Esophagus muscularis mucosa (tissue), 4 donors: Measurements from ENCODE around the gene FNBP1. TPM values are rescaled to one million over a fixed set of nuclear protein-coding genes. Genes with fewer than 3 reads are reported as not detected.

Experiments used
- DNase-seq: peaks from one replicate; pipeline ENCODE4 v3.0.0-alpha.2; 2017; ENCODE audit errors: extremely low spot score
- H3K27ac ChIP-seq, 4 donors: fragments of 200-600 bp; sonication (generic); replicated peaks in 1 of 4; 1 replicate in 3 of 4; 2 replicates in 1 of 4; pipeline ENCODE4 v1.5.1; 2016 to 2019; ENCODE audit warnings: mild to moderate bottlenecking in 1 of 4
- H3K27me3 ChIP-seq, 4 donors: fragments of 200-600 bp; sonication (generic); one replicate each; pipeline versions ENCODE4 v1.5.1 to v1.6.0; 2016 to 2019
- H3K36me3 ChIP-seq, 4 donors: fragments of 200-600 bp; sonication (generic); one replicate each; pipeline ENCODE4 v1.5.1; 2016 to 2019
- H3K4me1 ChIP-seq, 4 donors: fragments of 200-600 bp; sonication (generic); one replicate each; pipeline ENCODE4 v1.5.1; 2016 to 2019
- H3K4me3 ChIP-seq, 4 donors: fragments of 200-600 bp; sonication (generic); 1 replicate in 2 of 4; 2 replicates in 2 of 4; pipeline ENCODE4 v1.5.1; 2016 to 2019; ENCODE audit warnings: mild to moderate bottlenecking in 4 of 4, moderate library complexity in 1 of 4
- H3K9me3 ChIP-seq, 4 donors: fragments of 200-600 bp; sonication (generic); 1 replicate in 3 of 4; 2 replicates in 1 of 4; pipeline ENCODE4 v1.5.1; 2016 to 2019
- CTCF ChIP-seq, 3 experiments: fragments of 200-600 bp in 2 of 3; fragments of 450-650 bp in 1 of 3; sonication (generic) in 2 of 3; IDR thresholded peaks; one replicate each; pipeline ENCODE4 v1.5.1; 2017 to 2019; ENCODE audit warnings: antibody characterized with exemption in 3 of 3, mild to moderate bottlenecking in 2 of 3, moderate library complexity in 1 of 3
- EP300 ChIP-seq: sonication (generic); formaldehyde crosslinking; IDR thresholded peaks from one replicate; pipeline ENCODE4 v1.6.1; 2017; ENCODE audit warnings: antibody characterized with exemption
- POLR2A ChIP-seq: fragments of 450-650 bp; IDR thresholded peaks from one replicate; pipeline ENCODE4 v1.6.1; 2017; ENCODE audit warnings: antibody characterized with exemption, moderate library complexity, mild to moderate bottlenecking, low read depth
- POLR2AphosphoS5 ChIP-seq, 2 donors: sonication (generic); formaldehyde crosslinking; IDR thresholded peaks; one replicate each; pipeline ENCODE4 v1.6.1; 2017; ENCODE audit warnings: antibody characterized with exemption in 2 of 2
- WGBS: methylation state at CpG from one replicate; pipeline ENCODE4 v1.1.5; 2018; 5-methylcytosine and 5-hydroxymethylcytosine counted together
- intact Hi-C: fragments of 100-400 bp; cut with DNase I; formaldehyde crosslinking; loops from one replicate; pipeline ENCODE4 v1.15.1; 2023
- total RNA-seq, 4 donors: library from RNA; depleted of rRNA; stranded (reverse); fragments of >200 nt; gene quantifications; one replicate each; pipeline versions ENCODE4 v1.1.0 to v1.2.1, GENCODE V29; 2016

FNBP1 gene
- total RNA-seq, 4 donors from 2014 or later = 177 to 317 (median 254) TPM

DNA sequence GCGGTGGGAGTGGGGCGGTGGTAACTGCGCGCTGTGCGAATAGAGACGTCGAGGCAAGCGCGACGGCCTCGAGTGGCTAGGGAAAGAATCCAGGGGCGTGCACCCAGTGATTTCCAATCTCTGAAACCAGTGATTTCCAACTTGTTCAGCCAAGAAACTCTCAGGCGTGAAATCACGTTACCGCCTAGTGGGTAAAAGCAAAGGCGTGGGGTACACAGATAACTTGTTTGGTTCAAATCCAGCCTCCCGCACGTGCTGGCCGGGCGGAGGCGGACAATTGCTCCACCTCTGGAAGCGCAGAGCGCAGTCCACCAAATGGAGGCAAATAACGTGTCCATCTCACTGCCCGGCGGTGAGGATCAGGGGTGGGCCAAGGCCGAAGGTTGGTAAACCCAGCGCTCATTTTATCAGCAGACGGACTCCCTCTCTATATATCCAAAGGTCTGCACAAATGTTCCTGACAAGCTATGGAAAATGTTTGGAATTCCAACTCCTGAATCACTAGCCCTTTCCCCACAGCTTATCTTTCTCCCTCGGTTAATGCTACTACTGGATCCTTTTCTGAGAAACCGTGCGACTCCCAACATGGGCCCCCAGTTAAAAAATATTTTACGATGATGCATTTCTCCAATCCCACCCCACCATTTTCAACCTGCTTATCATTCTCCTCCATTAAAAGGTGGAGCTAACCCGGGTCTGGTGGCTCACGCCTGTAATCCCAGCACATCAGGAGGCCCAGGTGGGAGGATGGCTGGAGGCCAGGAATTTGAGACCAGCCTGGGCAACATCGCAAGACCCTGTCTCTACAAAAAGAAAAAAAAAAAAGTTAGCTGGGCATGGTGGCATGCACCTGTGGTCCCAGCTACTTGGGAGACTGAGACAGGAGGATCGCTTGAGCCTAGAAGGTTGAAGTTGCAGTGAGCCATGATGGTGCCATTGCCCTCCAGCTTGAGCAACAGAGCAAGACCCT, 950 bp upstream of the FNBP1 start:
- Histone ChIP-seq H3K9me3 (no peaks in the 10 kb centered on the region), H3K27me3 (no peaks in the 10 kb centered on the region), H3K27ac (peak overlapping the region; percentile 97 to 100 (median 99)), H3K4me3 (peak overlapping the region; percentile 87 to 100 (median 98)), H3K4me1 (peaks cover 29 to 56% (median 50%) of the 10 kb centered on the region in 4 donors), H3K36me3 (no peaks in the 10 kb centered on the region)
- 25% methylated on average over 36 of the region's 37 CpGs for WGBS
- TF ChIP-seq EP300 = no peak
- no peak for TF ChIP-seq POLR2A
- peak in 1 of 2 donors; percentile 77 for TF ChIP-seq POLR2AphosphoS5 (IDR thresholded peaks at IDR 0.05)
- TF ChIP-seq CTCF (IDR thresholded peaks at IDR 0.05) = peak; percentile 39 to 60 (median 48)
- intact Hi-C loops = loop anchor here (2.0 to 5.0 kb wide), 2 partner anchors 77 to 159 kb away; no protein-coding TSS in a partner anchor
- no peak for DNase-seq

GRCh38 chr9:130042406-130042884, 544 bp downstream of the FNBP1 start:
- Histone ChIP-seq H3K4me1 (peaks cover 29 to 69% (median 63%) of the 10 kb centered on the region in 4 donors), H3K27me3 (no peaks in the 10 kb centered on the region), H3K27ac (peak overlapping the region; percentile 97 to 100 (median 99)), H3K4me3 (peak overlapping the region; percentile 87 to 100 (median 98)), H3K9me3 (no peaks in the 10 kb centered on the region), H3K36me3 (no peaks in the 10 kb centered on the region)
- 0% methylated on average over 12 of the region's 68 CpGs for WGBS
- intact Hi-C loops = loop anchor here (5.0 kb wide), 1 partner anchor 75 kb away; no protein-coding TSS in a partner anchor
- TF ChIP-seq POLR2AphosphoS5 (IDR thresholded peaks at IDR 0.05) = no peak
- TF ChIP-seq POLR2A = no peak
- no peak for TF ChIP-seq EP300
- TF ChIP-seq CTCF (IDR thresholded peaks at IDR 0.05) = no peak
- DNase-seq = no peak

DNA sequence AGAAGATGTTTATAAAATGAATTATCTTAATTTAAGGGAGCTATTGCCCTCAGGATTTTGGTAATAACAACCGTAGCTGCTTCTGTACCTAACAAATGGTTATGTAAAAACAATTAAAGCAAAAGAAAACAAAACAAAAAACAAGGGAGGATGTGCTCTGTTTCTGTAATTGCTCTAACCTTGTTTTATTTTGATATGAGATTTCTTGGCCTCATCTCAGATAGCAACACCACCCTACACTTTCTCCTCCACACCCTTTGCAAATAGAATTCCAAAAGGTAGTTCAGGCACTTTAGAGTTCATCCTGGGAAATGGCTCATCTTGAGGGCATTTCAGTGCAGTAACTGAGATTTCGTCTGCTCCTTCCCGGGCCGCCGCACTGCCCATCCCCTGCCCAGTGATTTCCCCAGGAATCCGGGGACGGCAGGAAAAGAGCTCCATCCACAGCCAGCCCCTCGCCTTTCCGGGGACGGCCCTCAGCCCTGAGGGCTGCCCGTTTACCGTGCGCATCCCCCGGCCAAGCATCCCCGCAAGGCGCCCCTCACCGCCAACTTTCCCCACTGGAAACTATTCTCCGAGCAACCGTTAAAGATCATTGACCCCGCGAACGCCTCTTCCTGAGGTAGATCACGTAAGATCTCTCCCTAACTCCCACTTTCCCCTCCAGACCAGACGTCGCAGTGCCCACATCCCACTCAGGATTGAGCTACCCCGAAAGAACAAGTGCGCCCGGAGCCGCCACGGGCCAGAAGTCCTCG, 1.2 kb downstream of the FNBP1 start:
- Histone ChIP-seq H3K4me3 (peak overlapping the region; percentile 87 to 100 (median 98)), H3K27me3 (no peaks in the 10 kb centered on the region), H3K36me3 (no peaks in the 10 kb centered on the region), H3K9me3 (no peaks in the 10 kb centered on the region), H3K27ac (peak overlapping the region; percentile 97 to 100 (median 99)), H3K4me1 (peaks cover 29 to 75% (median 69%) of the 10 kb centered on the region in 4 donors)
- 1% methylated on average over 31 of the region's 31 CpGs for WGBS
- intact Hi-C loops = loop anchor here (5.0 kb wide), 1 partner anchor 75 kb away; no protein-coding TSS in a partner anchor
- TF ChIP-seq EP300 = no peak
- TF ChIP-seq POLR2AphosphoS5 (IDR thresholded peaks at IDR 0.05) = peak; percentile 30 to 45
- TF ChIP-seq POLR2A = no peak
- no peak for TF ChIP-seq CTCF (IDR thresholded peaks at IDR 0.05)
- DNase-seq = no peak

GRCh38 chr9:130040984-130041647, 1.9 kb downstream of the FNBP1 start:
- TF ChIP-seq CTCF (IDR thresholded peaks at IDR 0.05) = no peak
- no peak for TF ChIP-seq EP300
- no peak for TF ChIP-seq POLR2A
- no peak for TF ChIP-seq POLR2AphosphoS5 (IDR thresholded peaks at IDR 0.05)
- Histone ChIP-seq H3K27me3 (no peaks in the 10 kb centered on the region), H3K36me3 (no peaks in the 10 kb centered on the region), H3K27ac (peak overlapping the region; percentile 97 to 100 (median 99)), H3K4me3 (peak overlapping the region; percentile 87 to 100 (median 98)), H3K4me1 (peaks cover 33 to 81% (median 75%) of the 10 kb centered on the region in 4 donors), H3K9me3 (no peaks in the 10 kb centered on the region)
- DNase-seq = no peak
- intact Hi-C loops = loop anchor here (5.0 kb wide), 1 partner anchor 74 kb away; no protein-coding TSS in a partner anchor
- WGBS = 45% methylated on average over 7 of the region's 7 CpGs
